K562 (cell line): ENCODE data around the gene ATE1. TPM values are rescaled to one million over a fixed set of nuclear protein-coding genes. Genes with fewer than 3 reads are reported as not detected.

ENCODE experiments used
- BMI1 ChIP-seq: fragments of 150-350 bp; IDR thresholded peaks from 2 replicates; pipeline ENCODE4 v1.6.1; 2014; ENCODE audit warnings: low read length
- E2F3 ChIP-seq: fragments of 250-450 bp; sonication (Bioruptor Pico); IDR thresholded peaks from 2 replicates; pipeline ENCODE4 v1.4.0; 2020; ENCODE audit warnings: mild to moderate bottlenecking
- EWSR1 ChIP-seq: fragments of 450-650 bp; IDR thresholded peaks from 2 replicates; pipeline ENCODE4 v1.6.1; 2018; ENCODE audit warnings: borderline replicate concordance, mild to moderate bottlenecking, low read depth, moderate library complexity; ENCODE audit not compliant: partially characterized antibody
- GABPB1 ChIP-seq: sonication (generic); formaldehyde crosslinking; IDR thresholded peaks from 2 replicates; pipeline ENCODE4 v1.8.0; 2022; ENCODE audit warnings: mild to moderate bottlenecking, missing genetic modification reagents
- GABPB2 ChIP-seq: fragments of 250-450 bp; sonication (Bioruptor Pico); conservative IDR thresholded peaks from 2 replicates; pipeline ENCODE4 v1.5.1; 2021; ENCODE audit warnings: mild to moderate bottlenecking
- GATAD2A ChIP-seq: fragments of 450-650 bp; IDR thresholded peaks from 2 replicates; pipeline ENCODE4 v1.6.1; 2017
- HOXB6 ChIP-seq: fragments of 250-450 bp; sonication (Bioruptor Pico); IDR thresholded peaks from 2 replicates; pipeline ENCODE4 v1.5.1; 2022; ENCODE audit warnings: mild to moderate bottlenecking, borderline replicate concordance
- NR1H2 ChIP-seq: sonication (generic); formaldehyde crosslinking; IDR thresholded peaks from 2 replicates; pipeline ENCODE4 v1.4.0; 2020; ENCODE audit warnings: mild to moderate bottlenecking, missing genetic modification reagents
- PPARD ChIP-seq: fragments of 250-450 bp; sonication (Bioruptor Pico); IDR thresholded peaks from 2 replicates; pipeline ENCODE4 v1.8.0; 2022; ENCODE audit warnings: inconsistent platforms, mild to moderate bottlenecking, moderate library complexity
- PTBP1 ChIP-seq: fragments of 200-400 bp; formaldehyde crosslinking; IDR thresholded peaks from 2 replicates; pipeline ENCODE4 v1.6.1; 2017; ENCODE audit warnings: low read depth, low read length
- SMAD4 ChIP-seq: fragments of 250-450 bp; sonication (Bioruptor Pico); conservative IDR thresholded peaks from 2 replicates; pipeline ENCODE4 v1.8.0; 2021; ENCODE audit warnings: inconsistent platforms, mild to moderate bottlenecking, moderate library complexity
- STAT5B ChIP-seq: fragments of 250-450 bp; sonication (Bioruptor Pico); IDR thresholded peaks from 2 replicates; pipeline ENCODE4 v1.8.0; 2021; ENCODE audit warnings: mild to moderate bottlenecking, inconsistent platforms
- ZBTB17 ChIP-seq: fragments of 450-650 bp; formaldehyde crosslinking; IDR thresholded peaks from 2 replicates; pipeline ENCODE4 v1.4.0; 2020; ENCODE audit warnings: mild to moderate bottlenecking
- ZC3H4 ChIP-seq: sonication (generic); formaldehyde crosslinking; IDR thresholded peaks from 2 replicates; pipeline ENCODE4 v1.9.0; 2021; ENCODE audit warnings: missing genetic modification reagents, borderline replicate concordance
- ZNF197 ChIP-seq: fragments of 200-800 bp; sonication (Bioruptor generic); IDR thresholded peaks from 2 replicates; pipeline ENCODE4 v1.6.1; 2016; ENCODE audit warnings: low read depth, missing genetic modification characterization, missing compliant biosample characterization
- ZNF316 ChIP-seq: fragments of 450-650 bp; IDR thresholded peaks from 2 replicates; pipeline ENCODE4 v1.6.1; 2016
- ZNF347 ChIP-seq: fragments of 450-650 bp; formaldehyde crosslinking; IDR thresholded peaks from 2 replicates; pipeline ENCODE4 v1.4.0; 2020; ENCODE audit warnings: low read depth, mild to moderate bottlenecking, moderate library complexity
- ZNF408 ChIP-seq: fragments of 250-450 bp; sonication (Bioruptor Pico); IDR thresholded peaks from 2 replicates; pipeline ENCODE4 v1.4.0; 2020; ENCODE audit warnings: low read depth, mild to moderate bottlenecking, moderate library complexity
- ZNF764 ChIP-seq: fragments of 250-450 bp; sonication (Bioruptor Pico); IDR thresholded peaks from 2 replicates; pipeline ENCODE4 v1.4.0; 2020; ENCODE audit warnings: low read depth, mild to moderate bottlenecking, moderate library complexity
- polyA plus RNA-seq, 8 experiments: library from polyadenylated mRNA; depleted of rRNA in 4 of 8; stranded (reverse) in 5 of 8; unstranded in 3 of 8; fragments of >200 nt; fragmentation: Nextera tagmentation in 2 of 8; fragmentation: Illumina TruSeq in 1 of 8; extraction: Ambion mirVana in 2 of 8; extraction: Trizol in 1 of 8; gene quantifications; 2 replicates each; pipeline versions ENCODE4 v1.2.1 to v1.2.3, GENCODE V29; 2011 to 2014; ENCODE audit warnings: inconsistent platforms in 1 of 8, missing spikeins in 1 of 8
- total RNA-seq, 7 experiments: library from RNA; depleted of rRNA in 6 of 7; stranded (reverse); fragments of >200 nt in 6 of 7; fragmentation: Illumina TruSeq in 2 of 7; extraction: Trizol in 2 of 7; gene quantifications; 2 replicates each; pipeline versions ENCODE4 v1.2.1 to v1.2.3, GENCODE V29; 2011 to 2021; ENCODE audit warnings: low replicate concordance in 1 of 7
- TF ChIP-seq, protein P1 (sequence below): fragments of 250-450 bp; sonication (Bioruptor Pico); IDR thresholded peaks from 2 replicates; pipeline ENCODE4 v1.4.0; 2020; ENCODE audit warnings: borderline replicate concordance
- TF ChIP-seq, protein P2 (sequence below): fragments of 450-650 bp; IDR thresholded peaks from one replicate; pipeline ENCODE4 v1.6.1; 2018; ENCODE audit warnings: mild to moderate bottlenecking, moderate library complexity; ENCODE audit not compliant: partially characterized antibody
- TF ChIP-seq, protein P3 (sequence below): fragments of 150-350 bp; IDR thresholded peaks from 2 replicates; pipeline ENCODE4 v1.6.1; 2014; ENCODE audit warnings: low read depth, mild to moderate bottlenecking, low read length, borderline replicate concordance
- TF ChIP-seq, protein P4 (sequence below): sonication (generic); formaldehyde crosslinking; IDR thresholded peaks from 2 replicates; pipeline ENCODE4 v1.8.1; 2023; ENCODE audit warnings: mild to moderate bottlenecking, missing genetic modification reagents

Gene ATE1
- total and polyA plus RNA-seq, 9 of the 15 experiments (the other 6 are each of a cell fraction or from before 2014, with no cell fraction given) = 3.0 to 14.2 (median 8.8) TPM

DNA sequence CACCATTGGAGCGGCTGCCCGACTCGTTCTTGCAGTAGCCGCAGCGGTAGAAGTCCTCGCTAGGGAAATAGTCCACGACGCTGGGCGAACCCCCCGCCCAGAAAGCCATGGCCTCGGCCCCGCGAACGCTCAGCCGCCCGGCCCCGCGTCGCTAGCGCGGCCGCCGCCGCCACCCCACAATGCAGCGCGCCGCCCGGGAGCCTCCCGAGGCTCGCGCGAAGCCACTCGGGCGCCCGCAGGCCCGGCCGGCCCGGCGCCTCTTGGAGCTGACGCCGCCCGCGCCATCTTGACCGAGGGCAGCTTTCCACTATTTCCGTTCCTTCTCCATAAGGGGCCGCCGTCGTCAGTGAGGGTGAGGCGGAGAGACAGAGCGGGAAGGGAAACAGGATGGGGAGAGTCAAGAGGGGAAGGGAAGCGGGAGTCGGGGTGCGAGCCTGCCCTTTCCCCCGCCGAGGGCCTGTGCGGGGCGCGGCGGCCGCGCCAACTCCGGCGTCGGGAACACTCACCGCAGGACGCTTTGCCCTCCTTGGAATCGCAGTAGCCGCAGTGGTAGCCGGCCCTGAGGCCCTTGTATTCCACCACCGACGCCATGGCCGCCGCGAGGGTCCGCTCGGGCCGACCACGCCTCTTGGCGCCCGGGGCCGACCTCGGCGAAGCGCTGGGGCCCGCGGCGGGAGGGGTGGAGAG, at the start of gene ATE1 (continued):
- TF ChIP-seq, protein P1, sequence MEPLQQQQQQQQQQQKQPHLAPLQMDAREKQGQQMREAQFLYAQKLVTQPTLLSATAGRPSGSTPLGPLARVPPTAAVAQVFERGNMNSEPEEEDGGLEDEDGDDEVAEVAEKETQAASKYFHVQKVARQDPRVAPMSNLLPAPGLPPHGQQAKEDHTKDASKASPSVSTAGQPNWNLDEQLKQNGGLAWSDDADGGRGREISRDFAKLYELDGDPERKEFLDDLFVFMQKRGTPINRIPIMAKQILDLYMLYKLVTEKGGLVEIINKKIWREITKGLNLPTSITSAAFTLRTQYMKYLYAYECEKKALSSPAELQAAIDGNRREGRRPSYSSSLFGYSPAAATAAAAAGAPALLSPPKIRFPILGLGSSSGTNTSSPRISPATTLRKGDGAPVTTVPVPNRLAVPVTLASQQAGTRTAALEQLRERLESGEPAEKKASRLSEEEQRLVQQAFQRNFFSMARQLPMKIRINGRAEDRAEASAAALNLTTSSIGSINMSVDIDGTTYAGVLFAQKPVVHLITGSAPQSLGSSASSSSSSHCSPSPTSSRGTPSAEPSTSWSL (CRISPR knock-in tag) = no peak
- no peak for TF ChIP-seq PPARD (CRISPR knock-in tag)
- no peak for TF ChIP-seq PTBP1
- no peak for TF ChIP-seq ZC3H4 (CRISPR knock-in tag)
- no peak for TF ChIP-seq ZNF347 (CRISPR knock-in tag)
- peak; percentile 81 for TF ChIP-seq GABPB1 (CRISPR knock-in tag)
- TF ChIP-seq, protein P2, sequence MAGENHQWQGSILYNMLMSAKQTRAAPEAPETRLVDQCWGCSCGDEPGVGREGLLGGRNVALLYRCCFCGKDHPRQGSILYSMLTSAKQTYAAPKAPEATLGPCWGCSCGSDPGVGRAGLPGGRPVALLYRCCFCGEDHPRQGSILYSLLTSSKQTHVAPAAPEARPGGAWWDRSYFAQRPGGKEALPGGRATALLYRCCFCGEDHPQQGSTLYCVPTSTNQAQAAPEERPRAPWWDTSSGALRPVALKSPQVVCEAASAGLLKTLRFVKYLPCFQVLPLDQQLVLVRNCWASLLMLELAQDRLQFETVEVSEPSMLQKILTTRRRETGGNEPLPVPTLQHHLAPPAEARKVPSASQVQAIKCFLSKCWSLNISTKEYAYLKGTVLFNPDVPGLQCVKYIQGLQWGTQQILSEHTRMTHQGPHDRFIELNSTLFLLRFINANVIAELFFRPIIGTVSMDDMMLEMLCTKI = no peak
- no peak for TF ChIP-seq ZNF764 (CRISPR knock-in tag)
- TF ChIP-seq EWSR1 = no peak
- TF ChIP-seq BMI1 = no peak
- no peak for TF ChIP-seq HOXB6
- TF ChIP-seq ZNF197 = no peak
- TF ChIP-seq SMAD4 (CRISPR knock-in tag) = peak; percentile 57
- TF ChIP-seq ZNF408 (CRISPR knock-in tag) = no peak
- TF ChIP-seq GATAD2A = no peak
- TF ChIP-seq ZNF316 = no peak
- TF ChIP-seq, protein P3, sequence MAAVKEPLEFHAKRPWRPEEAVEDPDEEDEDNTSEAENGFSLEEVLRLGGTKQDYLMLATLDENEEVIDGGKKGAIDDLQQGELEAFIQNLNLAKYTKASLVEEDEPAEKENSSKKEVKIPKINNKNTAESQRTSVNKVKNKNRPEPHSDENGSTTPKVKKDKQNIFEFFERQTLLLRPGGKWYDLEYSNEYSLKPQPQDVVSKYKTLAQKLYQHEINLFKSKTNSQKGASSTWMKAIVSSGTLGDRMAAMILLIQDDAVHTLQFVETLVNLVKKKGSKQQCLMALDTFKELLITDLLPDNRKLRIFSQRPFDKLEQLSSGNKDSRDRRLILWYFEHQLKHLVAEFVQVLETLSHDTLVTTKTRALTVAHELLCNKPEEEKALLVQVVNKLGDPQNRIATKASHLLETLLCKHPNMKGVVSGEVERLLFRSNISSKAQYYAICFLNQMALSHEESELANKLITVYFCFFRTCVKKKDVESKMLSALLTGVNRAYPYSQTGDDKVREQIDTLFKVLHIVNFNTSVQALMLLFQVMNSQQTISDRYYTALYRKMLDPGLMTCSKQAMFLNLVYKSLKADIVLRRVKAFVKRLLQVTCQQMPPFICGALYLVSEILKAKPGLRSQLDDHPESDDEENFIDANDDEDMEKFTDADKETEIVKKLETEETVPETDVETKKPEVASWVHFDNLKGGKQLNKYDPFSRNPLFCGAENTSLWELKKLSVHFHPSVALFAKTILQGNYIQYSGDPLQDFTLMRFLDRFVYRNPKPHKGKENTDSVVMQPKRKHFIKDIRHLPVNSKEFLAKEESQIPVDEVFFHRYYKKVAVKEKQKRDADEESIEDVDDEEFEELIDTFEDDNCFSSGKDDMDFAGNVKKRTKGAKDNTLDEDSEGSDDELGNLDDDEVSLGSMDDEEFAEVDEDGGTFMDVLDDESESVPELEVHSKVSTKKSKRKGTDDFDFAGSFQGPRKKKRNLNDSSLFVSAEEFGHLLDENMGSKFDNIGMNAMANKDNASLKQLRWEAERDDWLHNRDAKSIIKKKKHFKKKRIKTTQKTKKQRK = no peak
- no peak for TF ChIP-seq E2F3 (CRISPR knock-in tag)
- TF ChIP-seq STAT5B (CRISPR knock-in tag) = no peak
- TF ChIP-seq, protein P4, sequence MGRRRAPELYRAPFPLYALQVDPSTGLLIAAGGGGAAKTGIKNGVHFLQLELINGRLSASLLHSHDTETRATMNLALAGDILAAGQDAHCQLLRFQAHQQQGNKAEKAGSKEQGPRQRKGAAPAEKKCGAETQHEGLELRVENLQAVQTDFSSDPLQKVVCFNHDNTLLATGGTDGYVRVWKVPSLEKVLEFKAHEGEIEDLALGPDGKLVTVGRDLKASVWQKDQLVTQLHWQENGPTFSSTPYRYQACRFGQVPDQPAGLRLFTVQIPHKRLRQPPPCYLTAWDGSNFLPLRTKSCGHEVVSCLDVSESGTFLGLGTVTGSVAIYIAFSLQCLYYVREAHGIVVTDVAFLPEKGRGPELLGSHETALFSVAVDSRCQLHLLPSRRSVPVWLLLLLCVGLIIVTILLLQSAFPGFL = 0 out of 2 replicates have a peak, but pooled peaks have one; percentile 66
- no peak for TF ChIP-seq GABPB2 (CRISPR knock-in tag)
- no peak for TF ChIP-seq NR1H2 (CRISPR knock-in tag)
- TF ChIP-seq ZBTB17 (CRISPR knock-in tag) = no peak; the same call in 1 of the 2 replicates
